HG02588 (cell line): ENCODE results near the gene PCP4L1.
"Not testable (repeated sequence)": the region's sequence is repeated elsewhere in the genome, so short reads cannot be mapped to it uniquely, and the experiment has no call there.

Experiments used
- ATAC-seq: cut with Tn5 transposase; IDR thresholded peaks from one replicate; pipeline ENCODE4 v1.9.1; 2021; ENCODE audit warnings: mild to moderate bottlenecking, moderate library complexity; ENCODE audit not compliant: unreplicated experiment

Gene PCP4L1

DNA sequence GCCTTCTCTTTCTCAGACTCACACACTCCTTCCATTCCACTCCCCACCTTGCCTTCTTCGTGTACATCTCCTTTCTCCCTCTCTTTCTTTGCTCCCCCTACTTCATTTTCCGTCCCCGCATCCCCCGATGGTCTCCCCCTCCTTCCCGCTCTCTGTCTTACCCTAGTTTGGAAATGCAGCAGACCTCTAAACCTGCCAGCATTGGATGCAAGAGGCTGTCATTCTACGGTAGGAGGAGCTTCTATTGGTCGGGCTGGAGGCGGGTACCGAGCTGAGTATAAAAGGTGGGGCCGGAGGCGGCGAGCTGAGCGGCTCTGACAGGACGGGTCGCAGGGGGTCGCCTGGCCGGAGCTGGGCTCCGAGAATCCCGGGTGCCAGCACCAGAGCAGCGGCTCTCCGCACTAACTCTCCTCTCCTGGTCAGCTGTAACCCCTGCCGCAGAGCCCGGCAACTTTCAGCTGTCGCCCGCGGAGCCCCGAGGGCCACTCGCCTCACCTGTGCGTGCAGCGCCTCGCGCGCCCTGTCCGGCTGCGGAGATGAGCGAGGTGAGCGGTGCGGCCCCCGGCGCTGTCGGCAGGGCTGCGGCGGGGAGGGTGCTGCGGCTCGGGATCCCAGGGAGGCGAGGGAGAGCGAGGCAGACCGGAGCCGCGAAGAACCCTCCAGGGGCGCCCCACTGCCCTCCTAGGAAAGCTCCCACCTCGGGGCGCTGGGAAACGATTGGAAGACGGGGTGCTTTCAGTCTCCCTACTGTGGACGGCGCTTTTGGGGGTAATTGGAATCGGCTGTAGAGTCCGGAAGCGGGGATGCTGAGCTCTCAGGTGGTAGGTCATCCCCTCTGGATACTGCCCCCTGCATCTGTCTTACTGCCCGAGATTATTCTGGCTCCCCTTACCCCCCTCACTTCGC is at the start of gene PCP4L1:
TSS of gene PCP4L1 (plus strand) at position 307 of the 906 bp plus-strand sequence. CDS start at position 537, 230 bp downstream.
- no peak for ATAC-seq

- ATAC-seq, result no peak
Observed at GRCh38 chr1:161209790-161210409, 48.6 kb upstream of the PCP4L1 start.

GRCh38 chr1:161214369-161214768 is 44.2 kb upstream of the PCP4L1 start:
- ATAC-seq, result no peak

DNA sequence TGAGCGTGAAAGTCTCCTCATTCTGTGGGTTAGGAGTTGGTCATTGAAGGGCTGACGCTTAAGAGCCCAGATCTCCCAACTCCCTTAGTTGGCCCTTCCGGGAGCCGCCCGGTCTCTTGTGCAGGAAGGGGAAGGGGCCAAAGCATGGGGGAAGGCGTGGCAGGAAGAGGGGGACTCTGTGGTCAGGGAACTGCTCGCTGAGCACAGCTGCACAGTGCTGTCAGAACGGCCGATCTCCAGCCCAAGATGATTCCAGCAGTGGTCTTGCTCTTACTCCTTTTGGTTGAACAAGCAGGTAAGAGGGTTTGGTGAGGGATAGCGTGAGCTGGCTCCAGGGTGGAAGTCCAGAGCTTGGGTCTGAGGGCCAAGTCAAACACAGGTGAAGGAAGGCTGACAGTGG is 43.5 kb upstream of the PCP4L1 start, which contains the start of gene FCER1G:
TSS of gene FCER1G (plus strand) at position 220 of the 400 bp plus-strand sequence. CDS start at position 247, 27 bp downstream.
- ATAC-seq, result no peak

GRCh38 chr1:161216945-161217712 is 41.4 kb upstream of the PCP4L1 start:
- ATAC-seq, result peak; percentile 67

GRCh38 chr1:161217831-161218230 is 40.7 kb upstream of the PCP4L1 start:
- no peak for ATAC-seq

- ATAC-seq, result no peak
Observed at GRCh38 chr1:161218301-161219077, 40.1 kb upstream of the PCP4L1 start.

DNA sequence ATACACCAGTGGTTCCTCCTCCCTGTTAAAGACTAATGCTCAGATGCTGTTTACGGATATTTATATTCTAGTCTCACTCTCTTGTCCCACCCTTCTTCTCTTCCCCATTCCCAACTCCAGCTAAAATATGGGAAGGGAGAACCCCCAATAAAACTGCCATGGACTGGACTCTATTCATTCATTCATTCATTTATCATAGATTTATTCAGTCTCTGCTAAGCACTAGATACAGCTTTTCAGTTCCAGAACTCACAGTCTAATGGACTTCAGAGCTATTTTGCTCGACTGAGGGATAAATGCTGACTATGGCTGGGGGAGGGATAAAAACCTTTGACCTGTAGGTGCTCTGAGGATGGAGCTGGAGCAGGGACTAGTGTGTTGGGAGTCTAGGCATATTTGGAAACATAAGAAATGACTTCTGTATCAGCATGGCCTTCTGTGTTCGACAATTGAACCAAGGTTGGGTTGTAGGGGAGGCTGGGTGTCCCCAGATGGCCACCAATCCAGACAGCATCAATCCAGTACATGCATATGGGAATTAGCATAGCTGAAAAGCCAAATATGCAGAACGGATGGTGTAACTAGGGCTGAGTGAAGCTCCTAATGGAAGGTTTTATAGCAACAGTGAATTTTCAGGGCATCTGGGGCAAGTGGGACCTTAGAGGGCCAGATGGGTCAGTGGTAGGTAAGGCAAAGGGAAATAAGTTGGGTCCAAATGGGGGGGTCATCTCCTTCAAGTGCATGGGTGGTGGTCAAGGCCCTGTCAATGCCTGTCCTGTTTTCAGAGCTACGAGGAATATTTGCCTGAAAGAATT is 39.3 kb upstream of the PCP4L1 start:
- ATAC-seq, result no peak

GRCh38 chr1:161220002-161220401 is 38.5 kb upstream of the PCP4L1 start:
- ATAC-seq, result no peak

GRCh38 chr1:161222175-161223019 is 36.1 kb upstream of the PCP4L1 start:
- ATAC-seq, result no peak

- no peak for ATAC-seq
Observed at GRCh38 chr1:161223805-161224694, 34.5 kb upstream of the PCP4L1 start.

- not testable (repeated sequence) for ATAC-seq
Observed at GRCh38 chr1:161224695-161225087, 33.9 kb upstream of the PCP4L1 start.

DNA sequence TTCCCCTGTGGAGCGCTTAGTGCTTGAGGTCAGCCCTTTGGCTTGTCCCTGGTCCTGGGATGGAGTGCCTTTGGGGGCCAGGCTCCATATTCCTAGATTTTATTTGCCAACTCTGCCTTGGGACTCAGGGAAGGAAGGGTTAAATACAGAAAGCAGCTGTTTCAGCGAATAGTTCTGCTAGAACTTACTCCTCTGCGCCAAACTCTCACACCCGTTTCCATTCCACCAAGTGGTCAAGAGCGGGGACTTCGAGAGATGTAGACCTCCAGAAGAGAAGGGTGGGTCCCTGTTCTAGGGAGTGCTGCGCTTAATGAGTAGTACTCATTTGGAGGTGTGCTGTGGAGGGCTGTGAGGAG is 33.4 kb upstream of the PCP4L1 start:
- ATAC-seq, result no peak

GRCh38 chr1:161225534-161226319 is 32.8 kb upstream of the PCP4L1 start, which contains the start of gene TOMM40L:
Gene TOMM40L (plus strand): TSS chr1:161226060. CDS start chr1:161226490, 430 bp downstream.
- ATAC-seq, result peak; percentile 94

DNA sequence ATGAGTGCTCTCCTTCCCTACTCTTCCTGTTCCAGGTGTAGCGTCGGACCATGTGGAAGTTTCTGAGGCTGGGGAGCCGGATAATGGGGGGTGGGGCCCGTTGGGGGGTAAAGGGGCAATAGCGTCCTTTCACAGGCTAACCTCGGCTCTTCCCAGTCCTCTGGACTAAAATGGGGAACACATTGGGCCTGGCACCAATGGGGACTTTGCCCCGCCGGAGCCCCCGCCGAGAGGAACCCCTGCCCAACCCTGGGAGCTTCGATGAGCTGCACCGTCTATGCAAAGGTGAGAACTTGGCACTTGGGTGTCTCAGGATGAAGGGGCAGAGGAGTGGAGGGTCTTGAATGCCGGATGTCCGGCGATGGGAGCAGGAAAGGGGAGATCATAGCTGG is 32.2 kb upstream of the PCP4L1 start:
- no peak for ATAC-seq

- no peak for ATAC-seq
Observed at GRCh38 chr1:161226759-161227158, 31.8 kb upstream of the PCP4L1 start.
